Caco-2 (cell line): ENCODE results near the gene PDCD5. TPM values are rescaled to one million over a fixed set of nuclear protein-coding genes. Genes with fewer than 3 reads are reported as not detected.
"Not testable (repeated sequence)": the region's sequence is repeated elsewhere in the genome, so short reads cannot be mapped to it uniquely, and the experiment has no call there.

Source experiments
- BruUV-seq: library from RNA; stranded (reverse); fragments of 400-500 nt; replicated peaks from 2 replicates; lab custom pipeline; 2021; lab: Mats Ljungman, UMichigan
- CTCF ChIA-PET: fragments of 300-600 bp; sonication (Branson Sonifier 250); formaldehyde crosslinking; loops from one replicate; lab custom pipeline; 2022; ENCODE audit warnings: antibody characterized with exemption; lab: Charles Lee
- POLR2A ChIA-PET: fragments of 300-600 bp; sonication (Branson Sonifier 250); formaldehyde crosslinking; loops from one replicate; lab custom pipeline; 2022; ENCODE audit warnings: antibody characterized with exemption; lab: Charles Lee
- DNase-seq, 2 experiments: peaks; one replicate each; pipeline versions ENCODE4 v3.0.0 to v3.0.0-alpha.2; 2020 to 2022
- H3K27me3 ChIP-seq: replicated peaks from 2 replicates; pipeline ENCODE4 v1.6.0; 2011; ENCODE audit warnings: low read length; ENCODE audit not compliant: control insufficient read depth, insufficient read depth
- H3K36me3 ChIP-seq: 2 replicates; pipeline ENCODE4 v1.5.1; 2011; ENCODE audit warnings: low read length; ENCODE audit not compliant: control insufficient read depth, insufficient read depth
- H3K4me1 ChIP-seq: fragments of 250-450 bp; sonication (Bioruptor Pico); 2 replicates; pipeline ENCODE4 v1.5.1; 2020; ENCODE audit warnings: mild to moderate bottlenecking
- H3K4me3 ChIP-seq: 2 replicates; pipeline ENCODE4 v1.5.1; 2011; ENCODE audit warnings: low read depth, mild to moderate bottlenecking, control low read depth, low read length
- H3K9me3 ChIP-seq: fragments of 250-450 bp; sonication (Bioruptor Pico); 2 replicates; pipeline ENCODE4 v1.5.1; 2020; ENCODE audit warnings: mild to moderate bottlenecking, moderate library complexity
- H3K27ac Mint-ChIP-seq: one replicate; pipeline ENCODE4 v1.8.0; 2022; ENCODE audit warnings: mixed read lengths; ENCODE audit not compliant: unreplicated experiment
- H3K27me3 Mint-ChIP-seq: one replicate; pipeline ENCODE4 v1.8.0; 2022; ENCODE audit warnings: mixed read lengths; ENCODE audit not compliant: insufficient read depth, unreplicated experiment
- H3K36me3 Mint-ChIP-seq: one replicate; pipeline ENCODE4 v1.8.0; 2022; ENCODE audit warnings: mild to moderate bottlenecking, mixed read lengths; ENCODE audit not compliant: insufficient read depth, unreplicated experiment
- H3K4me1 Mint-ChIP-seq: one replicate; pipeline ENCODE4 v1.8.0; 2022; ENCODE audit warnings: low read depth, mixed read lengths; ENCODE audit not compliant: unreplicated experiment
- H3K4me3 Mint-ChIP-seq: one replicate; pipeline ENCODE4 v1.8.0; 2022; ENCODE audit warnings: mild to moderate bottlenecking, moderate library complexity, mixed read lengths; ENCODE audit not compliant: unreplicated experiment
- H3K9me3 Mint-ChIP-seq: one replicate; pipeline ENCODE4 v1.8.0; 2022; ENCODE audit warnings: mixed read lengths; ENCODE audit not compliant: unreplicated experiment
- intact Hi-C: fragments of 100-400 bp; cut with micrococcal nuclease; formaldehyde crosslinking; loops from one replicate; pipeline ENCODE4 v1.10.0; 2022; ENCODE audit not compliant: unreplicated experiment
- total RNA-seq: library from RNA; stranded (reverse); gene quantifications from 2 replicates; pipeline ENCODE4 v1.2.3, GENCODE V29; 2022
- TF ChIP-seq, protein P1 (sequence below), 2 experiments: fragments of 200-600 bp in 1 of 2; IDR thresholded peaks; 1 replicate in 1 of 2; 2 replicates in 1 of 2; pipeline versions ENCODE4 v1.5.1 to v1.8.0; 2011 to 2022; ENCODE audit warnings: antibody characterized with exemption in 1 of 2, control low read depth in 1 of 2, inconsistent platforms in 1 of 2, low read depth in 1 of 2, low read length in 1 of 2, mild to moderate bottlenecking in 1 of 2, moderate library complexity in 1 of 2; ENCODE audit not compliant: insufficient read depth in 1 of 2, severe bottlenecking in 1 of 2, unreplicated experiment in 1 of 2

PDCD5 gene
- total RNA-seq, 1 experiment from 2014 or later = 219 TPM

DNA sequence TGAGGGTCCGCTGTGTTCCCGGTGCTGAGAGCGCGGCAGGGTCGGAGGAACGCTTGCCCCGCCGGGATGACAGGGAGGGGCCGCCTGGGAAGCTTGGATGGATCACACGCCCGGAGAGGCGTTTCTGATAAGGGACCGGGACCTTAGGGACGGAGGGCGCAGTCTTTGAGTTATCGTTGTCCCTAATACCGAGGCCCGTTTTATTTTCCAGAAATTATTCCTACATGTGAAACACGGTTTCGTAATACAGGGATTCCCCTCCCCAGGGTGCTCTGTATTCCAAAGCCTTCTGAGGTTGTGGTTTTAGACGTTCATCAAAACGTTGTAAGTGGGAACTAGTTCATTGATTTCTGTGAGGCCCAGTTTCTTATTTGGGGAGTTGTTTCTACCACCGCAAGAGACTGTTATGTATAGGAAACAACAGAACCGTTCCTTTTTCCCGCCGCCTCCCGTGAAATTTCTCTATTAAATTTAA, 752 bp downstream of the PDCD5 start:
- H3K4me3 ChIP-seq = peak overlapping the region; percentile 93
- DNase-seq = peak in 1 of 2 experiments; percentile 51
- no TSS peak for BruUV-seq
- H3K27me3 ChIP-seq = no peaks in the 10 kb centered on the region
- ChIA-PET CTCF (interaction anchor here (1.5 kb wide), 1 partner anchor 12 kb away, joined by 4 read pairs; no protein-coding TSS in a partner anchor), POLR2A (interaction anchor here (1.2 kb wide), 1 partner anchor 176 kb away, joined by 6 read pairs; the partner anchor contains the start of gene DPY19L3)
- TF ChIP-seq, protein P1, sequence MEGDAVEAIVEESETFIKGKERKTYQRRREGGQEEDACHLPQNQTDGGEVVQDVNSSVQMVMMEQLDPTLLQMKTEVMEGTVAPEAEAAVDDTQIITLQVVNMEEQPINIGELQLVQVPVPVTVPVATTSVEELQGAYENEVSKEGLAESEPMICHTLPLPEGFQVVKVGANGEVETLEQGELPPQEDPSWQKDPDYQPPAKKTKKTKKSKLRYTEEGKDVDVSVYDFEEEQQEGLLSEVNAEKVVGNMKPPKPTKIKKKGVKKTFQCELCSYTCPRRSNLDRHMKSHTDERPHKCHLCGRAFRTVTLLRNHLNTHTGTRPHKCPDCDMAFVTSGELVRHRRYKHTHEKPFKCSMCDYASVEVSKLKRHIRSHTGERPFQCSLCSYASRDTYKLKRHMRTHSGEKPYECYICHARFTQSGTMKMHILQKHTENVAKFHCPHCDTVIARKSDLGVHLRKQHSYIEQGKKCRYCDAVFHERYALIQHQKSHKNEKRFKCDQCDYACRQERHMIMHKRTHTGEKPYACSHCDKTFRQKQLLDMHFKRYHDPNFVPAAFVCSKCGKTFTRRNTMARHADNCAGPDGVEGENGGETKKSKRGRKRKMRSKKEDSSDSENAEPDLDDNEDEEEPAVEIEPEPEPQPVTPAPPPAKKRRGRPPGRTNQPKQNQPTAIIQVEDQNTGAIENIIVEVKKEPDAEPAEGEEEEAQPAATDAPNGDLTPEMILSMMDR (IDR thresholded peaks at IDR 0.05; ENCODE audit: insufficient read depth in 1 of 2, low read depth in 1 of 2, low read length in 1 of 2, severe bottlenecking in 1 of 2, unreplicated experiment in 1 of 2) = no peak
- no peaks in the 10 kb centered on the region for H3K9me3 Mint-ChIP-seq
- H3K36me3 Mint-ChIP-seq = peaks cover 47% of the 10 kb centered on the region
- H3K36me3 ChIP-seq = peaks cover 4% of the 10 kb centered on the region
- no peaks in the 10 kb centered on the region for H3K27me3 Mint-ChIP-seq
- H3K4me3 Mint-ChIP-seq = peak overlapping the region; percentile 97
- H3K9me3 ChIP-seq = no peaks in the 10 kb centered on the region
- H3K4me1 ChIP-seq = peaks cover 5% of the 10 kb centered on the region; the same call in 1 of the 2 replicates
- H3K27ac Mint-ChIP-seq = peak overlapping the region; percentile 86
- no peaks in the 10 kb centered on the region for H3K4me1 Mint-ChIP-seq
- intact Hi-C loops = no loop called here

DNA sequence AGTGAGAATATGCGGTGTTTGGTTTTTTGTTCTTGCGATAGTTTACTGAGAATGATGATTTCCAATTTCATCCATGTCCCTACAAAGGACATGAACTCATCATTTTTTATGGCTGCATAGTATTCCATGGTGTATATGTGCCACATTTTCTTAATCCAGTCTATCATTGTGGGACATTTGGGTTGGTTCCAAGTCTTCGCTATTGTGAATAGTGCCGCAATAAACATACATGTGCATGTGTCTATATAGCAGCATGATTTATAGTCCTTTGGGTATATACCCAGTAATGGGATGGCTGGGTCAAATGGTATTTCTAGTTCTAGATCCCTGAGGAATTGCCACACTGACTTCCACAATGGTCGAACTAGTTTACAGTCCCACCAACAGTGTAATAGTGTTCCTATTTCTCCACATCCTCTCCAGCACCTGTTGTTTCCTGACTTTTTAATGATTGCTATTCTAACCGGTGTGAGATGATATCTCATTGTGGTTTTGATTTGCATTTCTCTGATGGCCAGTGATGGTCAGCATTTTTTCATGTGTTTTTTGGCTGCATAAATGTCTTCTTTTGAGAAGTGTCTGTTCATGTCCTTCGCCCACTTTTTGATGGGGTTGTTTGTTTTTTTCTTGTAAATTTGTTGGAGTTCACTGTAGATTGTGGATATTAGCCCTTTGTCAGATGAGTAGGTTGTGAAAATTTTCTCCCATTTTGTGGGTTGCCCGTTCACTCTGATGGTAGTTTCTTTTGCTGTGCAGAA, 6.9 kb downstream of the PDCD5 start:
- BruUV-seq, H3K4me3 Mint-ChIP-seq, H3K9me3 Mint-ChIP-seq, H3K4me3 ChIP-seq, H3K36me3 ChIP-seq, intact Hi-C loops, H3K27me3 Mint-ChIP-seq, H3K9me3 ChIP-seq, H3K27me3 ChIP-seq, H3K4me1 ChIP-seq, DNase-seq, CTCF ChIA-PET, POLR2A ChIA-PET, H3K27ac Mint-ChIP-seq, H3K4me1 Mint-ChIP-seq: not testable (repeated sequence)
- H3K36me3 Mint-ChIP-seq = peaks cover 79% of the 10 kb centered on the region

DNA sequence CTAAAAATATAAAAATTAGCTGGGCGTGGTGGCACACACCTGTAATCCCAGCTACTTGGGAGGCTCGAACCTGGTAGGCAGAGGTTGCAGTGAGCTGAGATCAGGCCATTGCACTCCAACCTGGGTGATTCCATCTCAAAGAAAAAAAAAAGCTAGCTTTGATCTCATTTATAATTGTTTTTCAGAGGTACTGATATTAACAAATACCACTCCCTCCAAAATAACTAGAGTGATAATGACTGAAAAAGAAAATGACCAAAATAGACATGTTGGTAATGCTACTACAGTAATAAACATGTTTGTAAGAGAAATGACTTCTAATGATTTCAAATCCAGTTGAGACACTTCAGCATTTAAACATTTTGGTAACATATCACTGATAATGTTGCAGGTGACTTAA, 13.0 kb downstream of the PDCD5 start:
- peaks cover 83% of the 10 kb centered on the region for H3K36me3 Mint-ChIP-seq

More for the DNA sequence above, 13.0 kb downstream of the PDCD5 start:
- Histone ChIP-seq H3K4me1 (no peaks in the 10 kb centered on the region), H3K4me3 (no peak overlapping the region), H3K9me3 (no peaks in the 10 kb centered on the region), H3K27me3 (no peaks in the 10 kb centered on the region), H3K36me3 (no peaks in the 10 kb centered on the region)
- Mint-ChIP-seq H3K27ac (no peak overlapping the region), H3K4me3 (no peak overlapping the region), H3K9me3 (peaks cover 9% of the 10 kb centered on the region), H3K27me3 (no peaks in the 10 kb centered on the region), H3K4me1 (no peaks in the 10 kb centered on the region)
- no TSS peak for BruUV-seq
- TF ChIP-seq, protein P1 (IDR thresholded peaks at IDR 0.05; ENCODE audit: insufficient read depth in 1 of 2, low read depth in 1 of 2, low read length in 1 of 2, severe bottlenecking in 1 of 2, unreplicated experiment in 1 of 2) = no peak
- intact Hi-C loops = loop anchor here (10.0 kb wide), 1 partner anchor 81 kb away; the partner anchor contains the start of genes ANKRD27 and RGS9BP
- ChIA-PET POLR2A (no interaction called here), CTCF (no interaction called here)
- no peak for DNase-seq
